Endothelial cell of umbilical vein (primary cell): Measurements from ENCODE around the gene LIPA. TPM values are rescaled to one million over a fixed set of nuclear protein-coding genes. Genes with fewer than 3 reads are reported as not detected.

Experiments used
- BruUV-seq: library from RNA; stranded (reverse); fragments of 400-500 nt; replicated peaks from 2 replicates; lab custom pipeline; 2021; lab: Mats Ljungman, UMichigan
- CTCF ChIA-PET: fragments of 300-600, 350-600 bp; sonication (Branson Sonifier 250); formaldehyde crosslinking; loops from one replicate; lab custom pipeline; 2021; ENCODE audit warnings: antibody characterized with exemption, inconsistent platforms; lab: Charles Lee
- POLR2A ChIA-PET: fragments of 300-600, 350-600 bp; sonication (Branson Sonifier 250); formaldehyde crosslinking; loops from one replicate; lab custom pipeline; 2021; ENCODE audit warnings: antibody characterized with exemption, inconsistent platforms; lab: Charles Lee
- DNase-seq: peaks from one replicate; pipeline ENCODE4 v3.0.0-alpha.2; 2011; ENCODE audit warnings: low read depth, low spot score
- FAIRE-seq: peaks from 2 replicates; lab custom pipeline; 2011; peaks lifted over from hg19 to GRCh38; lab: Jason Lieb, UNC
- H2AFZ ChIP-seq: 2 replicates; pipeline ENCODE4 v1.6.0; 2012; ENCODE audit warnings: low read depth, low read length, control low read depth, inconsistent platforms
- H3K27ac ChIP-seq: 2 replicates; pipeline ENCODE4 v1.5.1; 2011; ENCODE audit warnings: low read depth, mild to moderate bottlenecking, control low read depth, low read length, moderate library complexity; ENCODE audit not compliant: insufficient read depth
- H3K27me3 ChIP-seq, 2 experiments: 2 replicates each; pipeline versions ENCODE4 v1.6.0 to v1.6.1; 2011; ENCODE audit warnings: low read length in 2 of 2, mixed read lengths in 1 of 2; ENCODE audit not compliant: control insufficient read depth in 2 of 2, insufficient read depth in 2 of 2
- H3K36me3 ChIP-seq, 2 experiments: 2 replicates in 1 of 2; 3 replicates in 1 of 2; pipeline ENCODE4 v1.5.1; 2011; ENCODE audit warnings: low read length in 2 of 2, mild to moderate bottlenecking in 1 of 2, moderate library complexity in 1 of 2; ENCODE audit not compliant: control insufficient read depth in 2 of 2, insufficient read depth in 2 of 2; ENCODE audit errors: extremely low read depth in 1 of 2
- H3K4me1 ChIP-seq: 3 replicates; pipeline ENCODE4 v1.5.1; 2011; ENCODE audit warnings: mild to moderate bottlenecking, low read length; ENCODE audit not compliant: control insufficient read depth, insufficient read depth; ENCODE audit errors: extremely low read depth
- H3K4me2 ChIP-seq: 2 replicates; pipeline ENCODE4 v1.6.1; 2011; ENCODE audit warnings: low read length, control low read depth, mixed read lengths; ENCODE audit not compliant: insufficient read depth
- H3K4me3 ChIP-seq, 3 experiments: fragments of 200-600 bp in 1 of 3; sonication (generic), shearing (Covaris generic) in 1 of 3; replicated peaks in 1 of 3; 2 replicates each; pipeline ENCODE4 v1.5.1; 2011 to 2016; ENCODE audit warnings: control low read depth in 3 of 3, low read length in 3 of 3, mild to moderate bottlenecking in 2 of 3, inconsistent platforms in 1 of 3, low read depth in 1 of 3, moderate library complexity in 1 of 3; ENCODE audit not compliant: insufficient read depth in 1 of 3
- H3K79me2 ChIP-seq: 2 replicates; pipeline ENCODE4 v1.6.0; 2012; ENCODE audit warnings: low read length, inconsistent platforms; ENCODE audit not compliant: control insufficient read depth, insufficient read depth
- H3K9ac ChIP-seq: replicated peaks from 2 replicates; pipeline ENCODE3; 2011; ENCODE audit warnings: low read length, control low read depth; ENCODE audit not compliant: insufficient read depth; ENCODE audit errors: extremely low read depth
- H3K9me1 ChIP-seq: replicated peaks from 3 replicates; pipeline ENCODE4 v1.6.0; 2011; ENCODE audit warnings: mild to moderate bottlenecking, low read length; ENCODE audit not compliant: control insufficient read depth, insufficient read depth; ENCODE audit errors: extremely low read depth
- H3K9me3 ChIP-seq: replicated peaks from 2 replicates; pipeline ENCODE4 v1.5.1; 2012; ENCODE audit warnings: low read length, inconsistent platforms; ENCODE audit not compliant: control insufficient read depth, insufficient read depth
- H4K20me1 ChIP-seq: replicated peaks from 2 replicates; pipeline ENCODE3; 2011; ENCODE audit warnings: mild to moderate bottlenecking, low read length; ENCODE audit not compliant: control insufficient read depth, insufficient read depth; ENCODE audit errors: extremely low read depth
- CTCF ChIP-seq, 2 donors: IDR thresholded peaks; 1 replicate in 1 of 2; 2 replicates in 1 of 2; pipeline ENCODE4 v1.5.1; 2011; ENCODE audit warnings: low read length in 2 of 2, mild to moderate bottlenecking in 2 of 2, moderate library complexity in 2 of 2, control low read depth in 1 of 2, inconsistent platforms in 1 of 2, low read depth in 1 of 2; ENCODE audit not compliant: insufficient read depth in 1 of 2; ENCODE audit errors: extremely low read depth in 1 of 2
- EZH2 ChIP-seq: IDR thresholded peaks from 2 replicates; pipeline ENCODE4 v1.6.1; 2012; ENCODE audit warnings: borderline replicate concordance, low read depth, mild to moderate bottlenecking, moderate library complexity, low read length, inconsistent platforms; ENCODE audit not compliant: severe bottlenecking
- FOS ChIP-seq: IDR thresholded peaks from 2 replicates; pipeline ENCODE4 v1.6.1; 2011; ENCODE audit warnings: mild to moderate bottlenecking, low read length, moderate library complexity, borderline replicate concordance; ENCODE audit not compliant: insufficient read depth
- GATA2 ChIP-seq: IDR thresholded peaks from 2 replicates; pipeline ENCODE4 v1.7.0; 2011; ENCODE audit warnings: low read depth, mild to moderate bottlenecking, moderate library complexity, mixed read lengths, low read length; ENCODE audit not compliant: insufficient read length, insufficient read depth
- JUN ChIP-seq: IDR thresholded peaks from 2 replicates; pipeline ENCODE4 v1.6.1; 2011; ENCODE audit warnings: borderline replicate concordance, low read depth; ENCODE audit not compliant: insufficient read length, insufficient read depth
- MAX ChIP-seq: IDR thresholded peaks from 2 replicates; pipeline ENCODE4 v1.6.1; 2011; ENCODE audit not compliant: insufficient read depth, insufficient read length
- MYC ChIP-seq: IDR thresholded peaks from one replicate; pipeline ENCODE4 v1.6.1; 2011; ENCODE audit warnings: mild to moderate bottlenecking, low read depth, low read length
- POLR2A ChIP-seq: IDR thresholded peaks from 2 replicates; pipeline ENCODE4 v1.6.1; 2012; ENCODE audit warnings: low read depth, mild to moderate bottlenecking, control low read depth, low read length
- POLR2AphosphoS5 ChIP-seq: IDR thresholded peaks from 2 replicates; pipeline ENCODE4 v1.6.1; 2012; ENCODE audit warnings: low read depth, mild to moderate bottlenecking, control low read depth, low read length, moderate library complexity; ENCODE audit not compliant: insufficient read depth
- dilution Hi-C: fragments of 300-500 bp; cut with MboI; formaldehyde crosslinking; loops from one replicate; pipeline ENCODE4 v1.15.0; 2019; ENCODE audit warnings: low sequenced_read_pairs; ENCODE audit not compliant: extremely low pct_ligation_motif_present
- intact Hi-C: fragments of 100-400 bp; cut with micrococcal nuclease; formaldehyde crosslinking; loops from one replicate; pipeline ENCODE4 v1.10.0; 2022
- polyA plus RNA-seq, 4 experiments: library from polyadenylated mRNA; depleted of rRNA in 3 of 4; stranded (reverse) in 3 of 4; unstranded in 1 of 4; fragments of >200 nt; gene quantifications; 2 replicates each; pipeline versions ENCODE4 v1.2.1 to v1.2.3, GENCODE V29; 2011 to 2012; ENCODE audit warnings: missing spikeins in 1 of 4
- total RNA-seq: library from RNA; stranded (reverse); gene quantifications from 2 replicates; pipeline ENCODE4 v1.2.3, GENCODE V29; 2021

Gene LIPA
- total and polyA plus RNA-seq, 2 donors (not counting 3 experiments of a cell fraction or from before 2014, with no cell fraction given) = 24.0 to 41.1 TPM

- dilution Hi-C loops = no loop called here
- CTCF ChIA-PET = interaction anchor here (1.0 kb wide), 1 partner anchor 15 kb away, joined by 3 read pairs; no protein-coding TSS in a partner anchor
- H4K20me1 ChIP-seq = no peaks in the 10 kb centered on the region
- H2AFZ ChIP-seq = no peak overlapping the region
- H3K27me3 ChIP-seq = no peaks in the 10 kb centered on the region
- H3K4me2 ChIP-seq = no peak overlapping the region
- BruUV-seq = no TSS peak
- no peaks in the 10 kb centered on the region for H3K79me2 ChIP-seq
- no peaks in the 10 kb centered on the region for H3K9me3 ChIP-seq
- POLR2A ChIA-PET = no interaction called here
- intact Hi-C loops = no loop called here
- H3K9me1 ChIP-seq = no peaks in the 10 kb centered on the region
- TF ChIP-seq CTCF (IDR thresholded peaks at IDR 0.05; ENCODE audit: extremely low read depth in 1 of 2, insufficient read depth in 1 of 2, low read depth in 1 of 2, low read length in 2 of 2) (no peak), POLR2AphosphoS5 (no peak), MAX (no peak), MYC (no peak), GATA2 (no peak), JUN (no peak), POLR2A (no peak), FOS (no peak), EZH2 (no peak)
- H3K4me1 ChIP-seq = no peaks in the 10 kb centered on the region
- no peaks in the 10 kb centered on the region for H3K36me3 ChIP-seq
- DNase-seq (no peak), FAIRE-seq (no peak)
- no peak overlapping the region for H3K9ac ChIP-seq
- H3K4me3 ChIP-seq = no peak overlapping the region
- no peak overlapping the region for H3K27ac ChIP-seq
Observed at GRCh38 chr10:89233033-89233432, 18.5 kb downstream of the LIPA start.
